H1 (cell line): ENCODE results near the gene NAPG. TPM values are rescaled to one million over a fixed set of nuclear protein-coding genes. Genes with fewer than 3 reads are reported as not detected.

ENCODE experiments used
- CTCF ChIA-PET: fragments of 300-600 bp; sonication (Branson Sonifier 250); formaldehyde crosslinking; loops from one replicate; lab custom pipeline; 2021; ENCODE audit not compliant: partially characterized antibody; lab: Charles Lee
- POLR2A ChIA-PET: fragments of 300-600 bp; sonication (Branson Sonifier 250); formaldehyde crosslinking; loops from one replicate; lab custom pipeline; 2021; ENCODE audit warnings: inconsistent platforms; ENCODE audit not compliant: partially characterized antibody; lab: Charles Lee
- DNase-seq, 2 experiments: peaks; one replicate each; pipeline versions ENCODE4 v3.0.0 to v3.0.0-alpha.2; 2010 to 2022; ENCODE audit warnings: low spot score in 2 of 2, low read depth in 1 of 2, mixed read lengths in 1 of 2
- FAIRE-seq: peaks from 2 replicates; lab custom pipeline; 2011; peaks lifted over from hg19 to GRCh38; lab: Jason Lieb, UNC
- H2AFZ ChIP-seq: 2 replicates; pipeline ENCODE4 v1.8.1; 2012; ENCODE audit warnings: low read length, inconsistent platforms
- H2AK5ac ChIP-seq: 2 replicates; pipeline ENCODE4 v1.6.1; 2013; ENCODE audit warnings: low read depth, low read length
- H2BK120ac ChIP-seq: replicated peaks from 2 replicates; pipeline ENCODE3; 2013; ENCODE audit warnings: low read depth, low read length, inconsistent platforms
- H2BK12ac ChIP-seq: 2 replicates; pipeline ENCODE4 v1.6.1; 2013; ENCODE audit warnings: low read depth, low read length
- H2BK15ac ChIP-seq: 2 replicates; pipeline ENCODE4 v1.6.1; 2013; ENCODE audit warnings: low read length
- H2BK20ac ChIP-seq: 2 replicates; pipeline ENCODE4 v1.6.1; 2013; ENCODE audit warnings: low read length
- H2BK5ac ChIP-seq: 2 replicates; pipeline ENCODE4 v1.6.1; 2013; ENCODE audit warnings: low read depth, low read length
- H3K14ac ChIP-seq: 2 replicates; pipeline ENCODE4 v1.6.1; 2013; ENCODE audit warnings: inconsistent platforms; ENCODE audit not compliant: insufficient read length
- H3K18ac ChIP-seq: 2 replicates; pipeline ENCODE4 v1.6.1; 2013; ENCODE audit warnings: low read length; ENCODE audit errors: extremely low read depth
- H3K23ac ChIP-seq: 2 replicates; pipeline ENCODE4 v1.6.1; 2013; ENCODE audit warnings: inconsistent platforms; ENCODE audit not compliant: insufficient read length
- H3K23me2 ChIP-seq: 2 replicates; pipeline ENCODE4 v1.6.1; 2013; ENCODE audit warnings: low read depth, low read length
- H3K27ac ChIP-seq: 2 replicates; pipeline ENCODE4 v1.6.1; 2011; ENCODE audit warnings: low read depth, low read length, inconsistent platforms
- H3K27me3 ChIP-seq, 4 experiments: replicated peaks in 1 of 4; 1 replicate in 1 of 4; 2 replicates in 3 of 4; pipeline versions ENCODE4 v1.6.1 to v1.8.1; 2011 to 2013; ENCODE audit warnings: low read length in 3 of 4, mild to moderate bottlenecking in 3 of 4, inconsistent platforms in 2 of 4, mixed read lengths in 2 of 4, moderate library complexity in 1 of 4; ENCODE audit not compliant: control insufficient read depth in 3 of 4, insufficient read depth in 3 of 4; ENCODE audit errors: extremely low read depth in 1 of 4
- H3K36me3 ChIP-seq, 4 experiments: 2 replicates each; pipeline versions ENCODE4 v1.6.1 to v1.8.1; 2011 to 2013; ENCODE audit warnings: mild to moderate bottlenecking in 4 of 4, low read length in 3 of 4, moderate library complexity in 2 of 4, control low read depth in 1 of 4, inconsistent platforms in 1 of 4; ENCODE audit not compliant: insufficient read depth in 4 of 4, control insufficient read depth in 2 of 4
- H3K4ac ChIP-seq: replicated peaks from 2 replicates; pipeline ENCODE3; 2013; ENCODE audit warnings: low read length, low read depth, mixed read lengths, inconsistent platforms; ENCODE audit not compliant: insufficient read length
- H3K4me1 ChIP-seq, 4 experiments: replicated peaks in 1 of 4; 1 replicate in 1 of 4; 2 replicates in 3 of 4; pipeline versions ENCODE4 v1.6.1 to v1.8.1; 2011 to 2013; ENCODE audit warnings: low read length in 3 of 4, inconsistent platforms in 2 of 4, mixed read lengths in 1 of 4; ENCODE audit not compliant: insufficient read depth in 4 of 4, control insufficient read depth in 3 of 4
- H3K4me2 ChIP-seq, 2 experiments: 2 replicates each; pipeline versions ENCODE4 v1.6.1 to v1.8.1; 2011 to 2013; ENCODE audit warnings: low read depth in 2 of 2, low read length in 2 of 2, control low read depth in 1 of 2, inconsistent platforms in 1 of 2, mild to moderate bottlenecking in 1 of 2; ENCODE audit not compliant: insufficient read depth in 1 of 2
- H3K4me3 ChIP-seq, 4 experiments: fragments of 200-600, 300-600 bp in 1 of 4; sonication (generic), shearing (Covaris generic), sonication (Bioruptor Twin) in 1 of 4; 2 replicates each; pipeline versions ENCODE4 v1.5.1 to v1.8.1; 2011 to 2016; ENCODE audit warnings: low read length in 4 of 4, low read depth in 3 of 4, control low read depth in 2 of 4, inconsistent platforms in 2 of 4, mild to moderate bottlenecking in 2 of 4, mixed read lengths in 1 of 4, moderate library complexity in 1 of 4; ENCODE audit not compliant: insufficient read depth in 2 of 4; ENCODE audit errors: extremely low read depth in 1 of 4
- H3K56ac ChIP-seq: replicated peaks from 2 replicates; pipeline ENCODE3; 2013; ENCODE audit warnings: low read depth, mild to moderate bottlenecking, mixed read lengths, low read length, inconsistent platforms; ENCODE audit not compliant: insufficient read length
- H3K79me1 ChIP-seq: 2 replicates; pipeline ENCODE4 v1.6.1; 2013; ENCODE audit warnings: low read depth, low read length, control low read depth
- H3K79me2 ChIP-seq, 2 experiments: 2 replicates each; pipeline versions ENCODE4 v1.6.1 to v1.8.1; 2012 to 2013; ENCODE audit warnings: low read length in 2 of 2, mild to moderate bottlenecking in 2 of 2, inconsistent platforms in 1 of 2; ENCODE audit not compliant: insufficient read depth in 2 of 2, control insufficient read depth in 1 of 2
- H3K9ac ChIP-seq, 4 experiments: replicated peaks in 1 of 4; 1 replicate in 1 of 4; 2 replicates in 3 of 4; pipeline versions ENCODE4 v1.6.1 to v1.8.1; 2011 to 2013; ENCODE audit warnings: low read depth in 3 of 4, low read length in 3 of 4, control low read depth in 2 of 4, mild to moderate bottlenecking in 2 of 4, moderate library complexity in 2 of 4, inconsistent platforms in 1 of 4; ENCODE audit errors: extremely low read depth in 1 of 4
- H3K9me3 ChIP-seq, 2 experiments: 2 replicates each; pipeline versions ENCODE4 v1.6.1 to v1.8.1; 2012 to 2013; ENCODE audit warnings: mild to moderate bottlenecking in 2 of 2, moderate library complexity in 2 of 2, control low read depth in 1 of 2, inconsistent platforms in 1 of 2, low read depth in 1 of 2, low read length in 1 of 2, mixed read lengths in 1 of 2; ENCODE audit not compliant: insufficient read depth in 2 of 2
- H4K20me1 ChIP-seq, 2 experiments: replicated peaks in 1 of 2; 2 replicates each; pipeline versions ENCODE3 to v1.8.1; 2011 to 2013; ENCODE audit warnings: inconsistent platforms in 2 of 2, low read length in 2 of 2, mild to moderate bottlenecking in 1 of 2; ENCODE audit not compliant: insufficient read depth in 2 of 2, control insufficient read depth in 1 of 2
- H4K5ac ChIP-seq: 2 replicates; pipeline ENCODE4 v1.6.1; 2013; ENCODE audit warnings: low read length, low read depth, mixed read lengths, inconsistent platforms; ENCODE audit not compliant: insufficient read length
- H4K8ac ChIP-seq: 2 replicates; pipeline ENCODE4 v1.8.0; 2013; ENCODE audit warnings: mild to moderate bottlenecking, moderate library complexity, low read length, inconsistent platforms; ENCODE audit not compliant: insufficient read depth; ENCODE audit errors: extremely low read depth
- H4K91ac ChIP-seq: replicated peaks from 2 replicates; pipeline ENCODE3; 2013; ENCODE audit warnings: low read length, mixed read lengths, inconsistent platforms; ENCODE audit not compliant: insufficient read length
- ATF2 ChIP-seq: IDR thresholded peaks from 2 replicates; pipeline ENCODE4 v1.6.1; 2012; ENCODE audit warnings: low read length, inconsistent platforms
- CBX5 ChIP-seq: fragments of 300-800, 300-1000 bp; sonication (generic); IDR thresholded peaks from 2 replicates; pipeline ENCODE4 v1.7.1; 2016; ENCODE audit warnings: antibody characterized with exemption, low read length, low read depth
- CHD1 ChIP-seq: IDR thresholded peaks from 2 replicates; pipeline ENCODE4 v1.6.1; 2012; ENCODE audit warnings: low read depth, low read length, improper control_type of control experiment
- CTCF ChIP-seq, 3 experiments: IDR thresholded peaks; 1 replicate in 2 of 3; 2 replicates in 1 of 3; pipeline versions ENCODE4 v1.5.1 to v1.6.1; 2011; ENCODE audit warnings: low read length in 3 of 3, mild to moderate bottlenecking in 3 of 3, inconsistent platforms in 2 of 3, low read depth in 1 of 3, moderate library complexity in 1 of 3; ENCODE audit not compliant: insufficient read depth in 1 of 3; ENCODE audit errors: control extremely low read depth in 1 of 3
- E2F6 ChIP-seq: IDR thresholded peaks from 2 replicates; pipeline ENCODE4 v1.6.1; 2012; ENCODE audit warnings: inconsistent platforms
- EGR1 ChIP-seq: IDR thresholded peaks from 2 replicates; pipeline ENCODE4 v1.6.1; 2011; ENCODE audit warnings: low read depth, low read length, borderline replicate concordance
- RAD21 ChIP-seq, 2 experiments: IDR thresholded peaks in 1 of 2; conservative IDR thresholded peaks in 1 of 2; 2 replicates each; pipeline ENCODE4 v1.6.1; 2011; ENCODE audit warnings: low read depth in 2 of 2, low read length in 2 of 2, improper control_type of control experiment in 1 of 2, inconsistent platforms in 1 of 2, mild to moderate bottlenecking in 1 of 2, moderate library complexity in 1 of 2
- ZNF274 ChIP-seq: IDR thresholded peaks from 2 replicates; pipeline ENCODE4 v1.7.0; 2012; ENCODE audit warnings: low read length, borderline replicate concordance; ENCODE audit errors: extremely low read depth
- WGBS, 2 experiments: shearing (Covaris generic) in 1 of 2; methylation state at CpG; one replicate each; pipeline versions ENCODE4 v1.1.6 to v1.1.7; 2013 to 2015; ENCODE audit warnings: low lambda C conversion rate in 2 of 2, mixed read lengths in 2 of 2, inconsistent platforms in 1 of 2, low coverage in 1 of 2, missing lambda C conversion rate in 1 of 2; ENCODE audit not compliant: insufficient replicate concordance in 2 of 2, insufficient coverage in 1 of 2, insufficient read length in 1 of 2; ENCODE audit errors: extremely low coverage in 1 of 2, missing lambda C conversion rate in 1 of 2; 5-methylcytosine and 5-hydroxymethylcytosine counted together
- polyA plus RNA-seq, 7 experiments: library from polyadenylated mRNA; depleted of rRNA in 3 of 7; stranded (reverse) in 5 of 7; unstranded in 2 of 7; fragments of >200 nt in 5 of 7; fragments of 200-250 nt in 2 of 7; gene quantifications; 1 replicate in 5 of 7; 2 replicates in 1 of 7; 4 replicates in 1 of 7; pipeline versions ENCODE4 v1.2.1 to v1.2.3, GENCODE V29; 2011 to 2013; ENCODE audit warnings: missing spikeins in 2 of 7, mixed read lengths in 2 of 7
- total RNA-seq: library from RNA; stranded (reverse); fragmentation: NEBNext Ultra II Directional; extraction: Animal tissue kit (Norgen Biotek cat#: 25700); gene quantifications from 2 replicates; pipeline ENCODE4 v1.2.1, GENCODE V29; 2021

Gene NAPG
- total and polyA plus RNA-seq, 2 of the 8 experiments (the other 6 are each of a cell fraction or from before 2014, with no cell fraction given), result 8.0 to 23.5 TPM

- Histone ChIP-seq H3K4me3 (no peak overlapping the region), H2BK20ac (no peak overlapping the region), H3K9ac (no peak overlapping the region), H3K79me1 (no peaks in the 10 kb centered on the region), H3K14ac (no peak overlapping the region), H4K20me1 (no peaks in the 10 kb centered on the region), H3K4me2 (no peak overlapping the region), H3K23ac (no peak overlapping the region), H4K91ac (no peak overlapping the region), H3K18ac (no peak overlapping the region), H3K27ac (no peak overlapping the region), H3K36me3 (no peaks in the 10 kb centered on the region), H3K9me3 (no peaks in the 10 kb centered on the region), H2BK15ac (no peak overlapping the region), H3K56ac (no peak overlapping the region), H3K4ac (no peak overlapping the region), H4K8ac (no peak overlapping the region), H3K23me2 (no peaks in the 10 kb centered on the region), H3K27me3 (no peaks in the 10 kb centered on the region), H4K5ac (no peak overlapping the region), H2AFZ (no peak overlapping the region), H2AK5ac (no peak overlapping the region), H2BK120ac (no peak overlapping the region), H3K4me1 (no peaks in the 10 kb centered on the region), H3K79me2 (no peaks in the 10 kb centered on the region), H2BK12ac (no peak overlapping the region), H2BK5ac (no peak overlapping the region)
- POLR2A ChIA-PET, result interaction anchor here (1.0 kb wide), 1 partner anchor 11 kb away, joined by 4 read pairs; no protein-coding TSS in a partner anchor
- no peak for FAIRE-seq
- 75% methylated on average over 2 of the region's 2 CpGs; no CpG with 5 or more reads in 1 of the 2 experiments for WGBS, 2 experiments
- peak in 1 of 2 experiments; percentile 19 for DNase-seq
- CTCF ChIA-PET, result interaction anchor here (4.8 kb wide), 1 partner anchor 11 kb away, joined by 26 read pairs; no protein-coding TSS in a partner anchor
- TF ChIP-seq E2F6, result no peak
- no peak for TF ChIP-seq CHD1
- no peak for TF ChIP-seq ZNF274
- no peak for TF ChIP-seq RAD21 (IDR thresholded peaks at IDR 0.05 in 1 of 2, conservative IDR thresholded peaks at IDR 0.05 in 1 of 2; ENCODE audit: low read depth in 2 of 2, low read length in 2 of 2)
- TF ChIP-seq EGR1, result no peak
- TF ChIP-seq ATF2, result no peak
- no peak for TF ChIP-seq CTCF (IDR thresholded peaks at IDR 0.05; ENCODE audit: control extremely low read depth in 1 of 3, insufficient read depth in 1 of 3, low read depth in 1 of 3, low read length in 3 of 3)
- TF ChIP-seq CBX5, result no peak
Measured at GRCh38 chr18:10571537-10571936, 45.7 kb downstream of the NAPG start.
